ENCODE results near the gene DVL2. TPM values are rescaled to one million over a fixed set of nuclear protein-coding genes. Genes with fewer than 3 reads are reported as not detected.

Gene DVL2
- total and polyA plus RNA-seq, 2 of the 13 experiments (the other 11 are each of a cell fraction or from before 2014, with no cell fraction given) = 5.7 to 38.2 TPM

- TF ChIP-seq STAT6 (CRISPR knock-in tag; IDR thresholded peaks at IDR 0.05; ENCODE audit: borderline replicate concordance) (no peak), REST (IDR thresholded peaks at IDR 0.05; ENCODE audit: borderline replicate concordance in 1 of 2, low read depth in 1 of 2, low read length in 2 of 2) (no peak), JUNB (CRISPR knock-in tag; IDR thresholded peaks at IDR 0.05; ENCODE audit: borderline replicate concordance) (no peak), ZNF562 (CRISPR knock-in tag; IDR thresholded peaks at IDR 0.05; ENCODE audit: borderline replicate concordance) (no peak), LCORL (IDR thresholded peaks at IDR 0.05) (no peak), LCORL (CRISPR knock-in tag; IDR thresholded peaks at IDR 0.05) (peak; percentile 25; the same call in 1 of the 2 replicates), CBX1 (IDR thresholded peaks at IDR 0.05; ENCODE audit: low read depth) (no peak), TIGD3 (CRISPR knock-in tag; IDR thresholded peaks at IDR 0.05; ENCODE audit: borderline replicate concordance) (no peak), ZNF547 (CRISPR knock-in tag; IDR thresholded peaks at IDR 0.05) (no peak), IRF2 (CRISPR knock-in tag; IDR thresholded peaks at IDR 0.05) (no peak), ZNF766 (CRISPR knock-in tag; IDR thresholded peaks at IDR 0.05; ENCODE audit: borderline replicate concordance) (no peak), GZF1 (CRISPR knock-in tag; IDR thresholded peaks at IDR 0.05) (no peak), ZNF878 (CRISPR knock-in tag; IDR thresholded peaks at IDR 0.05) (no peak), ATAD3A (CRISPR knock-in tag; IDR thresholded peaks at IDR 0.05) (no peak), ZKSCAN8 (CRISPR knock-in tag; IDR thresholded peaks at IDR 0.05; ENCODE audit: borderline replicate concordance) (no peak), RBFOX2 (IDR thresholded peaks at IDR 0.05; ENCODE audit: low read depth, low read length) (no peak), ZNF264 (CRISPR knock-in tag; IDR thresholded peaks at IDR 0.05) (no peak)
- TF ChIP-seq, protein P1, sequence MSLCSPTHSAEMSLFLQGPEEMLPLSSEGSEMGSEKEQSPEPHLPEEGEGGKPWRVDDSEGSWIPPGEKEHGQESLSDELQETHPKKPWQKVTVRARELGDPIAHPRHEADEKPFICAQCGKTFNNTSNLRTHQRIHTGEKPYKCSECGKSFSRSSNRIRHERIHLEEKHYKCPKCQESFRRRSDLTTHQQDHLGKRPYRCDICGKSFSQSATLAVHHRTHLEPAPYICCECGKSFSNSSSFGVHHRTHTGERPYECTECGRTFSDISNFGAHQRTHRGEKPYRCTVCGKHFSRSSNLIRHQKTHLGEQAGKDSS (CRISPR knock-in tag; IDR thresholded peaks at IDR 0.05; ENCODE audit: borderline replicate concordance, low read depth) = no peak
- TF ChIP-seq, protein P2, sequence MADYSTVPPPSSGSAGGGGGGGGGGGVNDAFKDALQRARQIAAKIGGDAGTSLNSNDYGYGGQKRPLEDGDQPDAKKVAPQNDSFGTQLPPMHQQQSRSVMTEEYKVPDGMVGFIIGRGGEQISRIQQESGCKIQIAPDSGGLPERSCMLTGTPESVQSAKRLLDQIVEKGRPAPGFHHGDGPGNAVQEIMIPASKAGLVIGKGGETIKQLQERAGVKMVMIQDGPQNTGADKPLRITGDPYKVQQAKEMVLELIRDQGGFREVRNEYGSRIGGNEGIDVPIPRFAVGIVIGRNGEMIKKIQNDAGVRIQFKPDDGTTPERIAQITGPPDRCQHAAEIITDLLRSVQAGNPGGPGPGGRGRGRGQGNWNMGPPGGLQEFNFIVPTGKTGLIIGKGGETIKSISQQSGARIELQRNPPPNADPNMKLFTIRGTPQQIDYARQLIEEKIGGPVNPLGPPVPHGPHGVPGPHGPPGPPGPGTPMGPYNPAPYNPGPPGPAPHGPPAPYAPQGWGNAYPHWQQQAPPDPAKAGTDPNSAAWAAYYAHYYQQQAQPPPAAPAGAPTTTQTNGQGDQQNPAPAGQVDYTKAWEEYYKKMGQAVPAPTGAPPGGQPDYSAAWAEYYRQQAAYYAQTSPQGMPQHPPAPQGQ (CRISPR knock-in tag; IDR thresholded peaks at IDR 0.05; ENCODE audit: borderline replicate concordance) = no peak
These were observed 20.4 kb downstream of the DVL2 start (continued) for GRCh38 chr17:7213895-7214299.

All from HepG2 (cell line).